B cell (primary cell): ENCODE data around the gene CPS1. TPM values are rescaled to one million over a fixed set of nuclear protein-coding genes. Genes with fewer than 3 reads are reported as not detected.

ENCODE experiments used
- ATAC-seq: fragments of 200-7000 bp; cut with Tn5 transposase; one replicate; pipeline ENCODE4 v1.10.0; 2021; ENCODE audit warnings: low read depth, mild to moderate bottlenecking, moderate number of reproducible peaks, moderate library complexity
- CTCF ChIA-PET: fragments of 350-600 bp; sonication (Branson Sonifier 250); formaldehyde crosslinking; loops from one replicate; lab custom pipeline; 2021; ENCODE audit warnings: antibody characterized with exemption, inconsistent platforms; lab: Charles Lee
- POLR2A ChIA-PET: fragments of 350-600 bp; sonication (Branson Sonifier 250); formaldehyde crosslinking; loops from one replicate; lab custom pipeline; 2021; ENCODE audit warnings: antibody characterized with exemption; lab: Charles Lee
- DNase-seq: peaks from one replicate; pipeline ENCODE4 v3.0.0; 2013
- H2AFZ ChIP-seq: 2 replicates; pipeline ENCODE4 v1.6.1; 2012; ENCODE audit warnings: mild to moderate bottlenecking, low read depth, low read length; ENCODE audit not compliant: insufficient read depth, poor library complexity, severe bottlenecking
- H3K27ac ChIP-seq, 2 donors: 1 replicate in 1 of 2; 2 replicates in 1 of 2; pipeline ENCODE4 v1.5.1; 2012 to 2013; ENCODE audit warnings: low read length in 2 of 2, mild to moderate bottlenecking in 2 of 2, moderate library complexity in 1 of 2
- H3K27me3 ChIP-seq, 4 experiments: fragments of 200-600 bp in 1 of 4; sonication (generic) in 1 of 4; replicated peaks in 1 of 4; 1 replicate in 2 of 4; 2 replicates in 2 of 4; pipeline versions ENCODE4 v1.6.1 to v1.7.0; 2013 to 2016; ENCODE audit warnings: low read length in 3 of 4, mild to moderate bottlenecking in 2 of 4, mixed read lengths in 1 of 4, moderate library complexity in 1 of 4; ENCODE audit not compliant: insufficient read depth in 4 of 4, control insufficient read depth in 3 of 4; ENCODE audit errors: control extremely low read depth in 1 of 4
- H3K36me3 ChIP-seq, 2 experiments: replicated peaks in 1 of 2; 1 replicate in 1 of 2; 2 replicates in 1 of 2; pipeline versions ENCODE4 v1.6.1 to v1.7.1; 2013; ENCODE audit warnings: low read length in 1 of 2; ENCODE audit not compliant: insufficient read depth in 2 of 2, control insufficient read depth in 1 of 2; ENCODE audit errors: control extremely low read depth in 1 of 2, extremely low read depth in 1 of 2
- H3K4me1 ChIP-seq, 2 donors: fragments of 200-600 bp in 1 of 2; sonication (generic) in 1 of 2; 1 replicate in 1 of 2; 2 replicates in 1 of 2; pipeline versions ENCODE4 v1.5.1 to v1.6.1; 2013 to 2017; ENCODE audit warnings: low read length in 2 of 2; ENCODE audit not compliant: control insufficient read depth in 2 of 2, insufficient read depth in 2 of 2
- H3K4me2 ChIP-seq: replicated peaks from 2 replicates; pipeline ENCODE3; 2012; ENCODE audit warnings: mild to moderate bottlenecking, low read depth, low read length; ENCODE audit not compliant: poor library complexity, severe bottlenecking
- H3K4me3 ChIP-seq, 5 experiments: fragments of 200-600 bp in 1 of 5; sonication (generic) in 1 of 5; 1 replicate in 3 of 5; 2 replicates in 2 of 5; pipeline versions ENCODE4 v1.5.1 to v1.7.0; 2011 to 2016; ENCODE audit warnings: low read length in 4 of 5, mild to moderate bottlenecking in 4 of 5, low read depth in 2 of 5, control low read depth in 1 of 5, moderate library complexity in 1 of 5; ENCODE audit not compliant: insufficient read depth in 1 of 5; ENCODE audit errors: control extremely low read depth in 1 of 5, extremely low read depth in 1 of 5
- H3K79me2 ChIP-seq: fragments of 200-600 bp; sonication (generic); one replicate; pipeline ENCODE4 v1.6.0; 2016; ENCODE audit warnings: low read length; ENCODE audit not compliant: control insufficient read depth, insufficient read depth
- H3K9ac ChIP-seq: fragments of 200-600 bp; sonication (generic); 2 replicates; pipeline ENCODE4 v1.6.1; 2017; ENCODE audit warnings: mild to moderate bottlenecking, low read length, moderate library complexity
- H3K9me3 ChIP-seq, 3 donors: one replicate each; pipeline versions ENCODE4 v1.6.1 to v1.7.1; 2013; ENCODE audit warnings: low read length in 2 of 3; ENCODE audit not compliant: control insufficient read depth in 2 of 3, insufficient read depth in 1 of 3; ENCODE audit errors: control extremely low read depth in 1 of 3
- H4K20me1 ChIP-seq: 2 replicates; pipeline ENCODE4 v1.6.0; 2012; ENCODE audit warnings: mild to moderate bottlenecking, low read length; ENCODE audit not compliant: insufficient read depth, control insufficient read depth, poor library complexity, severe bottlenecking
- H3K27ac Mint-ChIP-seq: one replicate; pipeline ENCODE4 v1.8.0; 2021; ENCODE audit warnings: mixed read lengths
- H3K27me3 Mint-ChIP-seq: one replicate; pipeline ENCODE4 v1.8.0; 2021; ENCODE audit warnings: mixed read lengths
- H3K4me1 Mint-ChIP-seq: one replicate; pipeline ENCODE4 v1.8.0; 2021; ENCODE audit warnings: mixed read lengths
- H3K4me3 Mint-ChIP-seq: one replicate; pipeline ENCODE4 v1.8.0; 2021; ENCODE audit warnings: mixed read lengths
- H3K9me3 Mint-ChIP-seq: one replicate; pipeline ENCODE4 v1.8.0; 2022; ENCODE audit warnings: mixed read lengths; ENCODE audit not compliant: insufficient read depth
- EZH2 ChIP-seq: IDR thresholded peaks from 2 replicates; pipeline ENCODE4 v1.6.1; 2012; ENCODE audit warnings: borderline replicate concordance, low read depth, mild to moderate bottlenecking, moderate library complexity, low read length; ENCODE audit not compliant: insufficient read depth, poor library complexity, severe bottlenecking
- WGBS: methylation state at CpG from one replicate; pipeline ENCODE4 v1.1.5; 2013; ENCODE audit warnings: missing lambda C conversion rate; ENCODE audit not compliant: insufficient coverage; 5-methylcytosine and 5-hydroxymethylcytosine counted together
- intact Hi-C: fragments of 100-400 bp; cut with micrococcal nuclease; formaldehyde crosslinking; loops from one replicate; pipeline ENCODE4 v1.10.0; 2022
- polyA plus RNA-seq: library from polyadenylated mRNA; depleted of rRNA; stranded (reverse); fragments of >200 nt; gene quantifications from 2 replicates; pipeline ENCODE4 v1.2.3, GENCODE V29; 2012
- total RNA-seq, 2 donors: library from RNA; stranded (reverse); fragments of 120-200 nt in 1 of 2; gene quantifications; 1 replicate in 1 of 2; 2 replicates in 1 of 2; pipeline versions ENCODE4 v1.2.3 to v1.2.4, GENCODE V29; 2013 to 2022
- TF ChIP-seq, protein P1 (sequence below): fragments of 200-600 bp; IDR thresholded peaks from one replicate; pipeline ENCODE4 v1.8.0; 2022; ENCODE audit warnings: antibody characterized with exemption, mild to moderate bottlenecking

CPS1 gene
- total and polyA plus RNA-seq, 2 donors (not counting 1 experiment from before 2014, with no cell fraction given), result 0.12 to 0.25 TPM

DNA sequence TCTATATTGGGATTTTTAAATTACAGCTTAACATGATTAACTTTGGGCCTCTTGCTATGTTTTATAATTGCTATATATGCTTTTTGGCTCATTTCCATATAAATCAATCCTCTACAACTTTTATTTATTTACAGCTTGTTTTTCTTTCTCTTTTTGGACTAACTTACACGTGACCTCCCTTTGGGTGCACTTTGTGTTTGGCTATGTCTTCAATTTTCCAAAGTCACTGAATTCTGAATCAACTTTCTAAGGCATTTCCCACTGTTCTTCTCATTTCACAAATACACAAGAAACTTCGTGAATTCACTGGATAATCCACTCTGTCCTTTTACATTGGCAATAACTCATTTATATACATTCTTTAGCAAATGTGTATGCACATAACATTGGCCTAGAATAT, 5.4 kb upstream of the CPS1 start:
- Mint-ChIP-seq H3K27ac (no peak overlapping the region), H3K9me3 (no peaks in the 10 kb centered on the region), H3K4me1 (no peaks in the 10 kb centered on the region), H3K27me3 (peaks cover 11% of the 10 kb centered on the region), H3K4me3 (no peak overlapping the region)
- ChIA-PET CTCF (interaction anchor here (0.6 kb wide), 1 partner anchor 994 kb away, joined by 3 read pairs; no protein-coding TSS in a partner anchor), POLR2A (no interaction called here)
- Histone ChIP-seq H3K9ac (no peak overlapping the region), H2AFZ (no peak overlapping the region), H3K4me1 (no peaks in the 10 kb centered on the region), H3K27me3 (no peaks in the 10 kb centered on the region), H3K4me3 (no peak overlapping the region), H3K27ac (no peak overlapping the region), H3K36me3 (no peaks in the 10 kb centered on the region), H4K20me1 (no peaks in the 10 kb centered on the region), H3K9me3 (no peaks in the 10 kb centered on the region), H3K79me2 (no peaks in the 10 kb centered on the region), H3K4me2 (no peak overlapping the region)
- TF ChIP-seq, protein P1, sequence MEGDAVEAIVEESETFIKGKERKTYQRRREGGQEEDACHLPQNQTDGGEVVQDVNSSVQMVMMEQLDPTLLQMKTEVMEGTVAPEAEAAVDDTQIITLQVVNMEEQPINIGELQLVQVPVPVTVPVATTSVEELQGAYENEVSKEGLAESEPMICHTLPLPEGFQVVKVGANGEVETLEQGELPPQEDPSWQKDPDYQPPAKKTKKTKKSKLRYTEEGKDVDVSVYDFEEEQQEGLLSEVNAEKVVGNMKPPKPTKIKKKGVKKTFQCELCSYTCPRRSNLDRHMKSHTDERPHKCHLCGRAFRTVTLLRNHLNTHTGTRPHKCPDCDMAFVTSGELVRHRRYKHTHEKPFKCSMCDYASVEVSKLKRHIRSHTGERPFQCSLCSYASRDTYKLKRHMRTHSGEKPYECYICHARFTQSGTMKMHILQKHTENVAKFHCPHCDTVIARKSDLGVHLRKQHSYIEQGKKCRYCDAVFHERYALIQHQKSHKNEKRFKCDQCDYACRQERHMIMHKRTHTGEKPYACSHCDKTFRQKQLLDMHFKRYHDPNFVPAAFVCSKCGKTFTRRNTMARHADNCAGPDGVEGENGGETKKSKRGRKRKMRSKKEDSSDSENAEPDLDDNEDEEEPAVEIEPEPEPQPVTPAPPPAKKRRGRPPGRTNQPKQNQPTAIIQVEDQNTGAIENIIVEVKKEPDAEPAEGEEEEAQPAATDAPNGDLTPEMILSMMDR, result no peak
- TF ChIP-seq EZH2, result no peak
- ATAC-seq (no peak), DNase-seq (no peak)
- intact Hi-C loops, result no loop called here
- 50% methylated on average over 1 of the region's 2 CpGs for WGBS

DNA sequence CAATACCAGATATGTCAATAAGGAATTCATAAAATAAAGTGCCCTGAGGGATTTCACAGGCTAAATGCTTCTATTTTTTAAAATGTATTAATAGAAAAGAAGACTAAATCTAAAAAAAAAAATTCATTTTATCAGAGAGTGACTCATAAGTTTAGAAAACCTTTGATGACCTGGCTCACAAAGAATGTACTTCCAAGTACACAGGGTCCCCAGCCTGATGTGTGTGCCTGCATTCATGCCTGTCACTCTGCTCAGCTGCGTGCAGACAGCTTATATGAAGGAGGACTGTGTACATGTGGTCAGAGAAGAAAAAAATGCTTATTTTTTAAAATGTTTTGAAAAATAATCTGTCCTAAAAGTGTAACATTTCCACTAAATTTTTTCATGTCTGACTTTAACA, 3.0 kb upstream of the CPS1 start:
- no peak overlapping the region for H3K9ac ChIP-seq
- ATAC-seq, result no peak
- H3K9me3 ChIP-seq, result no peaks in the 10 kb centered on the region
- no peaks in the 10 kb centered on the region for H3K27me3 ChIP-seq
- CTCF ChIA-PET, result no interaction called here
- POLR2A ChIA-PET, result no interaction called here
- H4K20me1 ChIP-seq, result no peaks in the 10 kb centered on the region
- WGBS, result no CpG with 5 or more reads among the region's 1 CpG
- no peak overlapping the region for H3K4me3 ChIP-seq
- H3K4me2 ChIP-seq, result no peak overlapping the region
- intact Hi-C loops, result no loop called here
- Mint-ChIP-seq H3K27me3 (peaks cover 16% of the 10 kb centered on the region), H3K4me3 (no peak overlapping the region), H3K9me3 (no peaks in the 10 kb centered on the region), H3K27ac (no peak overlapping the region), H3K4me1 (no peaks in the 10 kb centered on the region)
- no peaks in the 10 kb centered on the region for H3K4me1 ChIP-seq
- no peaks in the 10 kb centered on the region for H3K79me2 ChIP-seq
- no peaks in the 10 kb centered on the region for H3K36me3 ChIP-seq
- H3K27ac ChIP-seq, result no peak overlapping the region
- TF ChIP-seq, protein P1, result no peak
- TF ChIP-seq EZH2, result no peak
- H2AFZ ChIP-seq, result no peak overlapping the region
- DNase-seq, result no peak
